Measurements from ENCODE around the gene MYO9B.

- no peak for TF ChIP-seq POLR2AphosphoS5 (IDR thresholded peaks at IDR 0.05; ENCODE audit: low read depth, low read length)
- TF ChIP-seq, protein P1, sequence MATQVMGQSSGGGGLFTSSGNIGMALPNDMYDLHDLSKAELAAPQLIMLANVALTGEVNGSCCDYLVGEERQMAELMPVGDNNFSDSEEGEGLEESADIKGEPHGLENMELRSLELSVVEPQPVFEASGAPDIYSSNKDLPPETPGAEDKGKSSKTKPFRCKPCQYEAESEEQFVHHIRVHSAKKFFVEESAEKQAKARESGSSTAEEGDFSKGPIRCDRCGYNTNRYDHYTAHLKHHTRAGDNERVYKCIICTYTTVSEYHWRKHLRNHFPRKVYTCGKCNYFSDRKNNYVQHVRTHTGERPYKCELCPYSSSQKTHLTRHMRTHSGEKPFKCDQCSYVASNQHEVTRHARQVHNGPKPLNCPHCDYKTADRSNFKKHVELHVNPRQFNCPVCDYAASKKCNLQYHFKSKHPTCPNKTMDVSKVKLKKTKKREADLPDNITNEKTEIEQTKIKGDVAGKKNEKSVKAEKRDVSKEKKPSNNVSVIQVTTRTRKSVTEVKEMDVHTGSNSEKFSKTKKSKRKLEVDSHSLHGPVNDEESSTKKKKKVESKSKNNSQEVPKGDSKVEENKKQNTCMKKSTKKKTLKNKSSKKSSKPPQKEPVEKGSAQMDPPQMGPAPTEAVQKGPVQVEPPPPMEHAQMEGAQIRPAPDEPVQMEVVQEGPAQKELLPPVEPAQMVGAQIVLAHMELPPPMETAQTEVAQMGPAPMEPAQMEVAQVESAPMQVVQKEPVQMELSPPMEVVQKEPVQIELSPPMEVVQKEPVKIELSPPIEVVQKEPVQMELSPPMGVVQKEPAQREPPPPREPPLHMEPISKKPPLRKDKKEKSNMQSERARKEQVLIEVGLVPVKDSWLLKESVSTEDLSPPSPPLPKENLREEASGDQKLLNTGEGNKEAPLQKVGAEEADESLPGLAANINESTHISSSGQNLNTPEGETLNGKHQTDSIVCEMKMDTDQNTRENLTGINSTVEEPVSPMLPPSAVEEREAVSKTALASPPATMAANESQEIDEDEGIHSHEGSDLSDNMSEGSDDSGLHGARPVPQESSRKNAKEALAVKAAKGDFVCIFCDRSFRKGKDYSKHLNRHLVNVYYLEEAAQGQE (IDR thresholded peaks at IDR 0.05; ENCODE audit: insufficient read depth in 1 of 2, low read depth in 2 of 2, low read length in 2 of 2), result no peak
- TF ChIP-seq SIN3A (IDR thresholded peaks at IDR 0.05; ENCODE audit: borderline replicate concordance, insufficient read depth, low read length), result no peak
- TF ChIP-seq TAF1 (IDR thresholded peaks at IDR 0.05; ENCODE audit: borderline replicate concordance, insufficient read depth, low read length), result no peak
- no peak for TF ChIP-seq FOXP2 (optimal IDR thresholded peaks at IDR 0.05; ENCODE audit: borderline replicate concordance, extremely low read depth, extremely low read length, insufficient read depth)
Measured at GRCh38 chr19:17244618-17245534, 169.3 kb downstream of the MYO9B start.
